Hepatocyte (in vitro differentiated cells): ENCODE data around the gene PCDHGA6.

ENCODE experiments used
- CTCF ChIP-seq: fragments of 200-600 bp; sonication (generic); IDR thresholded peaks from 2 replicates; pipeline ENCODE4 v1.5.1; 2016; ENCODE audit warnings: antibody characterized with exemption, mild to moderate bottlenecking; ENCODE audit not compliant: poor library complexity
- EZH2 ChIP-seq: fragments of 200-600 bp; sonication (generic); IDR thresholded peaks from 2 replicates; pipeline ENCODE4 v1.6.1; 2016; ENCODE audit warnings: antibody characterized with exemption, mild to moderate bottlenecking, borderline replicate concordance
- EZH2phosphoT487 ChIP-seq: fragments of 200-600 bp; sonication (generic); IDR thresholded peaks from one replicate; pipeline ENCODE4 v1.6.1; 2018; ENCODE audit warnings: antibody characterized with exemption, mild to moderate bottlenecking, low read depth, moderate library complexity; ENCODE audit not compliant: unreplicated experiment, severe bottlenecking

- TF ChIP-seq CTCF (no peak), EZH2phosphoT487 (no peak), EZH2 (no peak)
Observed at GRCh38 chr5:141383345-141383744, 9.7 kb downstream of the PCDHGA6 start.
